ENCODE results near the gene POLE4.

POLE4 gene

GRCh38 chr2:74941284-74941683 lies 17.2 kb upstream of the POLE4 start:
- no peak for DNase-seq

- DNase-seq = no peak
Observed at GRCh38 chr2:74942263-74942662, 16.2 kb upstream of the POLE4 start.

- DNase-seq = no peak
Observed at GRCh38 chr2:74944987-74945787, 13.3 kb upstream of the POLE4 start.

GRCh38 chr2:74945788-74946331 lies 12.6 kb upstream of the POLE4 start:
- no peak for DNase-seq

- no peak for DNase-seq
Observed at GRCh38 chr2:74947703-74948102, 10.7 kb upstream of the POLE4 start.

GRCh38 chr2:74948779-74949178 lies 9.7 kb upstream of the POLE4 start:
- DNase-seq = no peak

- no peak for DNase-seq
Observed at GRCh38 chr2:74951211-74951754, 7.2 kb upstream of the POLE4 start.

- DNase-seq = no peak
Observed at GRCh38 chr2:74952575-74952974, 5.9 kb upstream of the POLE4 start.

- no peak for DNase-seq
Observed at GRCh38 chr2:74953796-74954499, 4.5 kb upstream of the POLE4 start.

- DNase-seq = no peak
Observed at GRCh38 chr2:74954500-74954874, 4.0 kb upstream of the POLE4 start.

- DNase-seq = no peak
Observed at GRCh38 chr2:74957886-74958273, 563 bp upstream of the POLE4 start.

GRCh38 chr2:74959106-74959751 lies 786 bp downstream of the POLE4 start:
- DNase-seq = no peak

GRCh38 chr2:74966887-74967286 lies 8.4 kb downstream of the POLE4 start:
- no peak for DNase-seq

- no peak for DNase-seq
Observed at GRCh38 chr2:74975016-74975415, 16.6 kb downstream of the POLE4 start.

- no peak for DNase-seq
Observed at GRCh38 chr2:74979844-74980243, 21.4 kb downstream of the POLE4 start.

GRCh38 chr2:74982577-74982976 lies 24.1 kb downstream of the POLE4 start:
- no peak for DNase-seq

- no peak for DNase-seq
Observed at GRCh38 chr2:74983631-74984392, 25.4 kb downstream of the POLE4 start.

- DNase-seq = no peak
Observed at GRCh38 chr2:74984947-74985637, 26.6 kb downstream of the POLE4 start.

GRCh38 chr2:74985978-74986609 lies 27.7 kb downstream of the POLE4 start:
- DNase-seq = no peak

- DNase-seq = no peak
Observed at GRCh38 chr2:74991977-74992376, 33.5 kb downstream of the POLE4 start.

GRCh38 chr2:74999468-74999867 lies 41.0 kb downstream of the POLE4 start:
- DNase-seq = no peak

- DNase-seq = no peak
Observed at GRCh38 chr2:75002007-75002406, 43.6 kb downstream of the POLE4 start.

Measured in activated naive CD4-positive, alpha-beta T cell treated with Interleukin-2 at 50 U/mL for 16 hours (primary cell).